GM12865 (cell line): Measurements from ENCODE around the gene CCT5.

Source experiments
- DNase-seq: peaks from one replicate; pipeline ENCODE4 v3.0.0; 2010; ENCODE audit warnings: low read depth
- H3K4me3 ChIP-seq: 2 replicates; pipeline ENCODE4 v1.5.1; 2011; ENCODE audit warnings: mild to moderate bottlenecking, low read depth, low read length, control low read depth
- CTCF ChIP-seq: IDR thresholded peaks from 2 replicates; pipeline ENCODE4 v1.5.1; 2011; ENCODE audit warnings: low read length, control low read depth, low read depth, inconsistent platforms; ENCODE audit not compliant: insufficient read depth; ENCODE audit errors: missing control alignments

Gene CCT5

GRCh38 chr5:10228288-10228687 lies 21.8 kb upstream of the CCT5 start:
- no peak overlapping the region for H3K4me3 ChIP-seq
- DNase-seq = no peak
- TF ChIP-seq CTCF = no peak

- no peak for DNase-seq
- no peak for TF ChIP-seq CTCF
- H3K4me3 ChIP-seq = no peak overlapping the region
These were observed 20.6 kb upstream of the CCT5 start for GRCh38 chr5:10229306-10230048.

- DNase-seq = no peak
- TF ChIP-seq CTCF = no peak
These were observed 17.7 kb upstream of the CCT5 start for GRCh38 chr5:10232386-10232785.

GRCh38 chr5:10233011-10233410 lies 17.1 kb upstream of the CCT5 start:
- no peak for DNase-seq
- no peak for TF ChIP-seq CTCF

More at GRCh38 chr5:10232386-10232785, 17.7 kb upstream of the CCT5 start:
- no peak overlapping the region for H3K4me3 ChIP-seq

GRCh38 chr5:10233505-10233904 lies 16.6 kb upstream of the CCT5 start:
- no peak for DNase-seq
- no peak overlapping the region for H3K4me3 ChIP-seq
- TF ChIP-seq CTCF = peak; percentile 2

More at GRCh38 chr5:10233011-10233410, 17.1 kb upstream of the CCT5 start:
- H3K4me3 ChIP-seq = no peak overlapping the region

GRCh38 chr5:10235350-10235749 lies 14.7 kb upstream of the CCT5 start:
- TF ChIP-seq CTCF = no peak
- DNase-seq = no peak
- H3K4me3 ChIP-seq = no peak overlapping the region
